ENCODE results near the gene COL5A3. TPM values are rescaled to one million over a fixed set of nuclear protein-coding genes. Genes with fewer than 3 reads are reported as not detected.
"Not testable (repeated sequence)": the region's sequence is repeated elsewhere in the genome, so short reads cannot be mapped to it uniquely, and the experiment has no call there.

COL5A3 gene
- total RNA-seq, result not detected in 2 replicates

GRCh38 chr19:10010247-10010691 is at the start of gene COL5A3:
Gene COL5A3 (minus strand): TSS chr19:10010504. CDS start chr19:10010385, 119 bp downstream.
- DNase-seq (ENCODE audit: low read depth, low spot score), result no peak

- DNase-seq (ENCODE audit: low read depth, low spot score), result no peak
Observed at GRCh38 chr19:10052602-10053360, 42.5 kb upstream of the COL5A3 start.

- DNase-seq (ENCODE audit: low read depth, low spot score), result no peak
Observed at GRCh38 chr19:10049626-10050025, 39.3 kb upstream of the COL5A3 start.

- no peak for DNase-seq (ENCODE audit: low read depth, low spot score)
Observed at GRCh38 chr19:10045371-10045770, 35.1 kb upstream of the COL5A3 start.

DNA sequence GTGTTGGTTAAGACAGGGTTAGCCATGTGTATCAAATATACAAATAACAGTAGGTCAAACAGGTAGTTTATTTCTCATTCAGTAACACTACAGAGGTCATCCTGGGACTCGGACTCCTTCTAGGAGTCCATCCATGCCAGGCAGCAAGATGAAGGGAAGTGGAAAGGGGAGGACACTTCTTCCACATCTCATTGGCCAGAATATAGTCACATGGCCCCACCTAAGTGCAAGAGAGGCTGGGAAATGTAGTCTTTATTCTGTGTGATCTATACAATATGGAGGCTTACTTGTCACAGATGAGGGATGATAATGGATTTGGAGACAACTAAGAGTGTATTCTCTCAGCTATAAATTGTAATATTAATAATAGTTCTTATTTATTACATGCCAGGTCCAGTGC is 34.1 kb upstream of the COL5A3 start:
- no peak for DNase-seq (ENCODE audit: low read depth, low spot score)

- DNase-seq (ENCODE audit: low read depth, low spot score), result no peak
Observed at GRCh38 chr19:10043286-10043927, 33.1 kb upstream of the COL5A3 start.

GRCh38 chr19:10037809-10038208 is 27.5 kb upstream of the COL5A3 start:
- DNase-seq (ENCODE audit: low read depth, low spot score), result no peak

- no peak for DNase-seq (ENCODE audit: low read depth, low spot score)
Observed at GRCh38 chr19:10037367-10037766, 27.1 kb upstream of the COL5A3 start.

DNA sequence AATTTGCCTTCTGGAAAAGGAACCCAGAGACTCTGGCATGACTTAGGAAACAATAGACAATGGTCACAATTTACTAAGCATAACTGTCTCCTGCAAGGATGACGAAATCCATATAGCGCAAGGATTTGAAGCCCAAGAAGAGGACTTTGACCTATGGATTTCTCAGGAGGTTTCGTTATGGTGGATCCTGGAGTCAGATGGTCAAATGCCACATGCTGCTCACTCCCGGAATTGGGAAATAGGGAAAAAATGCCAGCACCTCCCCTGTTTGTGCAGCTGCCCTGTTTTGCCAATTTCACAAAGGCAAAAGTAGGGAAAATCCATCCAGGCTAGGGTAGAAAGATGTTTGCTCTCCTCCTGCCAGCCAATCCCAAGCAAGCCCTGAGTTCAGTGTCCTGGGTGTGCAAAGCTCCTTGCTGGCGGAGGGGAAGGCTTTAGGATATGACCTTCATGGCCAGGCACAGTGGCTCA is 26.3 kb upstream of the COL5A3 start:
- DNase-seq (ENCODE audit: low read depth, low spot score), result no peak

DNA sequence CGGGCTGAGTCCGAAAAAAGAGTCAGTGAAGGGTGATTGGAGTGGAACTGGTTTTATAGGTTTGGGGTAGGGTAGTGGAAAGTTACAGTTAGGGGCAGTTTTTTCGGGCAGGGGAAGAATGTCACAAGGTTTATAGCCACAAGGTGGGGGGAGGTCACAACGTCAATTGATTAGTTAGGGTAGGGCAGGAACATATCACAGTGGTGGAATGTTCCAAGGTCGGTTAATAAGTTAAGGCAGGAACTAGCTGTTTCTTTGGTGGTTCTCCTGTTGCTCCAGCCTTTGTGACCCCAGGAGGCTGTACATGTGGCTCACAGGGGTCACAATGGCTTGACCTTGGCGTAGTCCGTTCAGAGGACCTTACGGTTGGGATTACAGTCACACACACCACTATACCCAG is 23.3 kb upstream of the COL5A3 start:
- no peak for DNase-seq (ENCODE audit: low read depth, low spot score)

DNA sequence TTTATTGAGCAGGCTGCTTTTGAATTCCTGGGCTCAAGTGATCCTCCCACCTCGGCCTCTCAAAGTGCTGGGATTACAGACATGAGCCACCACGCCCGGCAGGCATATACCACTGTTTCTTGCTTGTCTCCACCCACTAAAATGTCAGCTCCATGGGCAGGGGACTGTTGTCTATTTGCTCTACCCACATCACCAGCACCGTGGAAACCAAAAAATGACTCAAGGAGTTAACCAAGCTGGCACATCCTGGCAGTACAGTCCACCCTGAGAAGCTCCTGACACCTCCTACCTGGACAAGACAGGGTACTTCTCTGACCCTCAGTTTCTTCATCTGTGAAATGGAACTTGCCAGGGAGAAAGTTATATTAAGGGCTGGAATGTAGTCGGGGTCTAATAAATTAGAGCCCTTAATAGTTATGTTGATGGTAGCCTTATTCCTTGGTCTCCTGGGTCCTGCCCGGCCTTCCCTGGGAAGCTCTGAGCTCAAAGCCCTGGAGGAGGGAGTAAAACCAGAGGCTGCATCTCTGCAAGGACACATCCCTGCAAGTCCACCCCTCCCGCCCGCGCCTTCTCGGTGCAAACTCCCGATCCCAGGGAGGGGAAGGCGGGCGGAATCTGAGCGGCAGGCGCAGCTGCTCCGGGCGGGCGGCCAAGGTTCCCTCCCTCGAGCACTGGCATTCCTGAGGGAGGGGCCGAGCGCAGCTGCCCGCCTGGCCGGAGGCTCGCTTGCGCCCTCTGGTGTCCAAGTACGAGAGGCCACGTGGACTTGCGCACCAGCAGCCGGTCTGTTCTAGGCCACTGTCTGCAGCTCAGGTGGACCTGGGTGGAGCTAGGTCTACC is 17.1 kb upstream of the COL5A3 start:
- peak; percentile 67 for DNase-seq (ENCODE audit: low read depth, low spot score)

DNA sequence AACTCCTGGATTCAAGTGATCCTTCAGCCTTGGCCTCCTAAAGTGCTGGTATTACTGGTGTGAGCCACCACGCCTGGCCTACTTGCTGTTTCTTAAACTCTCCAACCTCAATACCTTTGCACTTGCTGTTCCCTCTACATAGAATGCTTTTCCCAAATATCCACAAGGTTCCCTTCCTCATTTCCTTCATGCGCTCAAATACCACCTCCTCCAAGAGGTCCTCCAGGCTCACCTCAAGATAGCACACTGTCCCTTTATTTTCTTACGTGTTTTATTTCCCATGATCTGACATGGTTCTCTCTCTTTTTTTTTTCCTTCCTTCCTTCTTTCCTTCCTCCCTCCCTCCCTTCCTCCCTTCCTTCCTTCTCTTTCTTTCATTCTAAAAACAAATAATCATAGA is 16.4 kb upstream of the COL5A3 start:
- no peak for DNase-seq (ENCODE audit: low read depth, low spot score)

DNA sequence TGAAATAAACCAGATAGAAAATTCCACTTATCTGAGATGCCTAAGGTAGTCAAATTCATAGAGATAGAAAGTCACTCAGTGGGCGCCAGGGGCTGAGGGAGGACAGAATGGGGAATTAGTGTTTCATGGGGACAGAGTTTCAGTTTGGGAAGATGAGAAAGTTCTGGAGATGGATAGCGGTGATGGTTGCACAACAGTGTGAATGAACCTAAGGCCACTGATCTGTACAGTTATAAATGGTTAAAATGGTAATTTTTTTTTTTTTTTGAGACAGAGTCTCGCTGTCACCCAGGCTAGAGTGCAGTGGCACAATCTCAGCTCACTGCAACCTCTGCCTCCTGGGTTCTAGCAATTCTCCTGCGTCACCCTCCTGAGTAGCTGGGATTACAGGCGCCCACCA is 12.8 kb upstream of the COL5A3 start:
- DNase-seq (ENCODE audit: low read depth, low spot score), result not testable (repeated sequence)

DNA sequence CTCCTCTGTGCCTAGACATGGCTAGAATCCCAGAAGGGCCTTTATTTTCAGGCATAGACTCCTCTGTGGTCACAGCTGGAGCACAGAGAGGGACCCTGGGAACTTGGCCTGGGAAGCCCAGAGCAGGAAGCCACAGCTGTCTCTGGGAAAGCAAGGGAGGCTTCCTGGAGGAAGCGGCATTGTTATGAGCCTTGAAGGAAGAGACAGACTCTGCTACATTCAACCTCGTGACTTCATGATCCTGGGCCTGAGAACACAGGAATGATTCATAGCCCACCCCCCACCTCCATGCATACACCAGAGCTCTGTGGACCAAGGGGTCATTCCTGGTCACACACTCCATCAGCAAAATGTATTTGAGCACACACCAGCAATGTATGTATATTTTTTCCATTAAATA is 11.6 kb upstream of the COL5A3 start:
- DNase-seq (ENCODE audit: low read depth, low spot score), result no peak

DNA sequence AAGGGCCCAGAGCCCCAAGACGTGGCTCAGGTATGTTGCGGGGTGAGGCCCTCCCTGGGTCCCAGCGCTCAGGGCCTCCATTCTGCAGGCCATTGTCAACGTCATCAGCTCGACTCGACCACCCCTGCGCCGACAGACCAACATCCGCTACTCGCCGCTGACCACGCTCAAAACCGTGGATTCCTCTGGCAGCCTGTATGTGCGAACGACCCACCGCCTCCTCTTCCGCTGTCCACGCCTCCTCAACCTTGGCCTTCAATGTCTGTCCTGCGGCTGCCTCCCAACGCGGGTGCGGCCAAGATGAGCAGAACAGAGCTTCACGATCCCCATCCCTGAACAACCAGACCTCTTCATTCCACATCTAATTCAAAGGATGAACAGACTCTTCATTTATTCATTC is 11.1 kb upstream of the COL5A3 start:
- DNase-seq (ENCODE audit: low read depth, low spot score), result no peak

- DNase-seq (ENCODE audit: low read depth, low spot score), result no peak
Observed at GRCh38 chr19:10020851-10021250, 10.5 kb upstream of the COL5A3 start.

- DNase-seq (ENCODE audit: low read depth, low spot score), result no peak
Observed at GRCh38 chr19:10019246-10019645, 8.9 kb upstream of the COL5A3 start.

DNA sequence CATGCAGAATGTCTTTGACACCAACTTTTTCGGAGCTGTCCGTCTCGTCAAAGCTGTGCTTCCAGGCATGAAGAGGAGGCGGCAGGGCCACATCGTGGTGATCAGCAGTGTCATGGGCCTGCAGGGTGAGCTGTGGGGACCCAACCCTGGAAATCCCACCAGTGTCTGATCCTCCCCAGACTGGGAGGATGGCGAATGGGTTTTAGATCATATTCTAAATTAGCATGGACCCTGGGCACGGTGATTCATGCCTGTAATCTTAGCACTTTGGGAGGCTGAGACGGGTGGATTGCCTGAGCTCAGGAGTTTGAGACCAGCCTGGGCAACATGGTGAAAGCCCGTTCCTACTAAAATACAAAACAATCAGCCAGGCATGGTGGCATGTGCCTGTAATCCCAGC is 8.5 kb upstream of the COL5A3 start:
- DNase-seq (ENCODE audit: low read depth, low spot score), result no peak

- no peak for DNase-seq (ENCODE audit: low read depth, low spot score)
Observed at GRCh38 chr19:10018263-10018662, 8.0 kb upstream of the COL5A3 start.

GRCh38 chr19:10013834-10014618 is 3.7 kb upstream of the COL5A3 start:
- DNase-seq (ENCODE audit: low read depth, low spot score), result no peak

DNA sequence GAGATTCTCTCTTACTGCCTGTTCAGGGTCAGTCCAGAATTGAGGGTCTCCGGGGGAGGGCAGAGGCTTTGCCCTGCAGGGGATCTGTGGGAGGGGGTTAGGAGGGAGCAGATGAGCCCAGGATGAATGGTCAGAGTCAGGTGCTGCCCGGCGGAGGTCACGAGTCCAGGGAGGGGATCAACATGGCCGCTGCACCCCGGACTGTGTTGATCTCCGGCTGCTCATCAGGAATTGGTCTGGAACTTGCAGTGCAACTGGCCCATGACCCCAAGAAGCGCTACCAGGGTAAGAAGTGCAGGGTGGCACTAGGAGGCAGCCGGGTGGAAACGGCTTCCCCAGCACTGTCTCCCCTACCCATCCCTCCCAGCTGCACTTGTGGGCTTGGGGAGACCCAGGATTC is 3.0 kb upstream of the COL5A3 start, which contains the start of gene RDH8:
TSS of gene RDH8 (plus strand) at position 168 of the 400 bp plus-strand sequence. CDS start at position 183, 15 bp downstream.
- DNase-seq (ENCODE audit: low read depth, low spot score), result no peak
